Peyer's patch (tissue), 4 donors: ENCODE data around the gene L2HGDH.

Experiments
- POLR2A ChIP-seq, 2 donors: fragments of 450-650 bp; IDR thresholded peaks; one replicate each; pipeline ENCODE4 v1.5.1; 2017; ENCODE audit warnings: antibody characterized with exemption in 2 of 2, mild to moderate bottlenecking in 2 of 2, moderate library complexity in 2 of 2
- TF ChIP-seq, protein P1 (sequence below), 6 experiments: fragments of 450-650 bp in 4 of 6; fragments of 200-600 bp in 2 of 6; sonication (generic) in 1 of 6; IDR thresholded peaks; one replicate each; pipeline ENCODE4 v1.5.1; 2017 to 2019; ENCODE audit warnings: antibody characterized with exemption in 6 of 6, mild to moderate bottlenecking in 3 of 6, moderate library complexity in 1 of 6

- TF ChIP-seq POLR2A (IDR thresholded peaks at IDR 0.05) = no peak
- TF ChIP-seq, protein P1, sequence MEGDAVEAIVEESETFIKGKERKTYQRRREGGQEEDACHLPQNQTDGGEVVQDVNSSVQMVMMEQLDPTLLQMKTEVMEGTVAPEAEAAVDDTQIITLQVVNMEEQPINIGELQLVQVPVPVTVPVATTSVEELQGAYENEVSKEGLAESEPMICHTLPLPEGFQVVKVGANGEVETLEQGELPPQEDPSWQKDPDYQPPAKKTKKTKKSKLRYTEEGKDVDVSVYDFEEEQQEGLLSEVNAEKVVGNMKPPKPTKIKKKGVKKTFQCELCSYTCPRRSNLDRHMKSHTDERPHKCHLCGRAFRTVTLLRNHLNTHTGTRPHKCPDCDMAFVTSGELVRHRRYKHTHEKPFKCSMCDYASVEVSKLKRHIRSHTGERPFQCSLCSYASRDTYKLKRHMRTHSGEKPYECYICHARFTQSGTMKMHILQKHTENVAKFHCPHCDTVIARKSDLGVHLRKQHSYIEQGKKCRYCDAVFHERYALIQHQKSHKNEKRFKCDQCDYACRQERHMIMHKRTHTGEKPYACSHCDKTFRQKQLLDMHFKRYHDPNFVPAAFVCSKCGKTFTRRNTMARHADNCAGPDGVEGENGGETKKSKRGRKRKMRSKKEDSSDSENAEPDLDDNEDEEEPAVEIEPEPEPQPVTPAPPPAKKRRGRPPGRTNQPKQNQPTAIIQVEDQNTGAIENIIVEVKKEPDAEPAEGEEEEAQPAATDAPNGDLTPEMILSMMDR (IDR thresholded peaks at IDR 0.05) = no peak
These were observed 102.0 kb downstream of the L2HGDH start for GRCh38 chr14:50210074-50210473.
